ENCODE data around the gene TEX36. TPM values are rescaled to one million over a fixed set of nuclear protein-coding genes. Genes with fewer than 3 reads are reported as not detected.

TEX36 gene
- total RNA-seq, 2 experiments from 2014 or later: not detected

- Histone ChIP-seq H3K4me1 (ENCODE audit: insufficient read depth, low read length) (no peaks in the 10 kb centered on the region), H3K27ac (ENCODE audit: low read depth in 1 of 2, low read length in 2 of 2) (no peak overlapping the region), H3K27me3 (ENCODE audit: control insufficient read depth in 1 of 2, insufficient read depth in 2 of 2, low read length in 2 of 2) (no peaks in the 10 kb centered on the region), H3K9me3 (ENCODE audit: control insufficient read depth in 1 of 2, insufficient read depth in 1 of 2, low read length in 2 of 2) (no peaks in the 10 kb centered on the region), H3K4me3 (ENCODE audit: low read length) (no peak overlapping the region), H3K36me3 (ENCODE audit: insufficient read depth, low read length) (no peaks in the 10 kb centered on the region)
- Mint-ChIP-seq H3K27me3 (peaks cover 30% of the 10 kb centered on the region), H3K27ac (no peak overlapping the region), H3K36me3 (ENCODE audit: low read depth) (no peaks in the 10 kb centered on the region), H3K4me3 (no peak overlapping the region), H3K9me3 (no peaks in the 10 kb centered on the region), H3K4me1 (ENCODE audit: low read depth) (no peaks in the 10 kb centered on the region)
- intact Hi-C loops (cut with DNase I, micrococcal nuclease): no loop called here
- ChIA-PET CTCF (no interaction called here), POLR2A (no interaction called here)
- DNase-seq (no peak), ATAC-seq (ENCODE audit: poor library complexity) (no peak)
- TF ChIP-seq, protein P1, sequence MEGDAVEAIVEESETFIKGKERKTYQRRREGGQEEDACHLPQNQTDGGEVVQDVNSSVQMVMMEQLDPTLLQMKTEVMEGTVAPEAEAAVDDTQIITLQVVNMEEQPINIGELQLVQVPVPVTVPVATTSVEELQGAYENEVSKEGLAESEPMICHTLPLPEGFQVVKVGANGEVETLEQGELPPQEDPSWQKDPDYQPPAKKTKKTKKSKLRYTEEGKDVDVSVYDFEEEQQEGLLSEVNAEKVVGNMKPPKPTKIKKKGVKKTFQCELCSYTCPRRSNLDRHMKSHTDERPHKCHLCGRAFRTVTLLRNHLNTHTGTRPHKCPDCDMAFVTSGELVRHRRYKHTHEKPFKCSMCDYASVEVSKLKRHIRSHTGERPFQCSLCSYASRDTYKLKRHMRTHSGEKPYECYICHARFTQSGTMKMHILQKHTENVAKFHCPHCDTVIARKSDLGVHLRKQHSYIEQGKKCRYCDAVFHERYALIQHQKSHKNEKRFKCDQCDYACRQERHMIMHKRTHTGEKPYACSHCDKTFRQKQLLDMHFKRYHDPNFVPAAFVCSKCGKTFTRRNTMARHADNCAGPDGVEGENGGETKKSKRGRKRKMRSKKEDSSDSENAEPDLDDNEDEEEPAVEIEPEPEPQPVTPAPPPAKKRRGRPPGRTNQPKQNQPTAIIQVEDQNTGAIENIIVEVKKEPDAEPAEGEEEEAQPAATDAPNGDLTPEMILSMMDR (IDR thresholded peaks at IDR 0.05): no peak
These were observed 51.2 kb downstream of the TEX36 start for GRCh38 chr10:125631806-125632205.

- H3K27me3 Mint-ChIP-seq: peaks cover 43% of the 10 kb centered on the region
- CTCF ChIA-PET: no interaction called here
These were observed 53.1 kb downstream of the TEX36 start for GRCh38 chr10:125629758-125630376.

DNA sequence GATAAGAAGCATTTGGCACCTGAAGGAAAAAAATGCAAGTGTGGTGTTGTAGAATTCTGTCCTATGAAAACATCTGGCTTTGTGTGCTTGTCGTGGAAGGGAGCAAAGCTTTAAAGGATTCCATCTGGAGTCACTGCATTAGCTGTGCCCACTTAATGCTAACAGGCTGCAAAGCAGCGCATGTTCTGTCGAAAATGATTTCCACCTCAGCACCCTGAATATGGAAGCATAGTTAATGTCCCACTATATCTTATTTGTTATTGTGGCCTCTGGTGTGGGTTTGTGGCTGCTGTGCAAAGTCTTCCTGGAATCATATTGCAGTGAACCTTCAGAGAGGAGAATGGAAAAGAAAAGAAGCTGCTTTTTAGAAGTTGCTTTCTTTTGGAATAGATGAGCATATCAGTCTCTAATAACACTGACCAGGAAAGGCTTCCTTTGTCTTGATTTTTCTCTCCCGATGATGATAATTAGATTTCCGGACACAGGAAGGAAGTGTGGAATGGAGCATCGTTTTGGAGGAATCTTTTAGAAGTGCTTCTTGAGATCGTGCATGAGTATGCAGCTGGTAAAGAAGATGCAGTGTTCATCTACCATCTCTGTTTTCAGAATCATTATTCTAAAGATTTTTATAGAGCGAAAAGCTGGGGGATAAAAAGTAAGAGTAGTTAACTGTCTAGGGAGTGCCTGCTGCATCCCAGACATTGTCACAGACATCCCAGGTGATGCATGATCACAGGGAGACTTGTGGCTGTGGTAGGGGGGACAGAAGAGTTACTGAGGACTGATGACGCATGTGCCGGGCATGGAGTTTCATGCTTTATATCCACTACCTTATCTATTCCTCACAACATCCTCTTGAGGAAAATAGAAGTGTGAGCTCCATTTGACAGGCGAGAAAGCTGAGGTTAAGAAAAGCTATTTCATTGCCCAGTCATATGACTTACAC is 54.6 kb downstream of the TEX36 start:
- ChIA-PET CTCF (no interaction called here), POLR2A (no interaction called here)
- Mint-ChIP-seq H3K4me3 (no peak overlapping the region), H3K9me3 (no peaks in the 10 kb centered on the region), H3K27me3 (peaks cover 39% of the 10 kb centered on the region), H3K4me1 (ENCODE audit: low read depth) (no peaks in the 10 kb centered on the region), H3K27ac (no peak overlapping the region), H3K36me3 (ENCODE audit: low read depth) (no peaks in the 10 kb centered on the region)
- H3K36me3 ChIP-seq (ENCODE audit: insufficient read depth, low read length): no peaks in the 10 kb centered on the region
- no peak overlapping the region for H3K4me3 ChIP-seq (ENCODE audit: low read length)
- ATAC-seq (ENCODE audit: poor library complexity) (no peak), DNase-seq (no peak)
- no peaks in the 10 kb centered on the region for H3K27me3 ChIP-seq (ENCODE audit: control insufficient read depth in 1 of 2, insufficient read depth in 2 of 2, low read length in 2 of 2)
- TF ChIP-seq, protein P1 (IDR thresholded peaks at IDR 0.05): no peak
- intact Hi-C loops (cut with DNase I, micrococcal nuclease): no loop called here
- H3K27ac ChIP-seq (ENCODE audit: low read depth in 1 of 2, low read length in 2 of 2): no peak overlapping the region
- H3K9me3 ChIP-seq (ENCODE audit: control insufficient read depth in 1 of 2, insufficient read depth in 1 of 2, low read length in 2 of 2): no peaks in the 10 kb centered on the region
- no peaks in the 10 kb centered on the region for H3K4me1 ChIP-seq (ENCODE audit: insufficient read depth, low read length)

More at GRCh38 chr10:125629758-125630376, 53.1 kb downstream of the TEX36 start:
- Histone ChIP-seq H3K4me1 (ENCODE audit: insufficient read depth, low read length) (no peaks in the 10 kb centered on the region), H3K36me3 (ENCODE audit: insufficient read depth, low read length) (no peaks in the 10 kb centered on the region), H3K4me3 (ENCODE audit: low read length) (no peak overlapping the region), H3K27me3 (ENCODE audit: control insufficient read depth in 1 of 2, insufficient read depth in 2 of 2, low read length in 2 of 2) (no peaks in the 10 kb centered on the region), H3K9me3 (ENCODE audit: control insufficient read depth in 1 of 2, insufficient read depth in 1 of 2, low read length in 2 of 2) (no peaks in the 10 kb centered on the region), H3K27ac (ENCODE audit: low read depth in 1 of 2, low read length in 2 of 2) (no peak overlapping the region)
- no peak for DNase-seq
- H3K4me1 Mint-ChIP-seq (ENCODE audit: low read depth): no peaks in the 10 kb centered on the region
- intact Hi-C loops (cut with DNase I, micrococcal nuclease): no loop called here
- H3K27ac Mint-ChIP-seq: no peak overlapping the region
- H3K36me3 Mint-ChIP-seq (ENCODE audit: low read depth): no peaks in the 10 kb centered on the region
- no peaks in the 10 kb centered on the region for H3K9me3 Mint-ChIP-seq
- POLR2A ChIA-PET: no interaction called here
- TF ChIP-seq, protein P1 (IDR thresholded peaks at IDR 0.05): peak; percentile 18
- ATAC-seq (ENCODE audit: poor library complexity): no peak
- no peak overlapping the region for H3K4me3 Mint-ChIP-seq

Data from CD4-positive, alpha-beta T cell (primary cell).